ENCODE measurements around the gene MCM5. TPM values are rescaled to one million over a fixed set of nuclear protein-coding genes. Genes with fewer than 3 reads are reported as not detected.

Gene MCM5
- total RNA-seq, 1 experiment from 2014 or later = 107 TPM

DNA sequence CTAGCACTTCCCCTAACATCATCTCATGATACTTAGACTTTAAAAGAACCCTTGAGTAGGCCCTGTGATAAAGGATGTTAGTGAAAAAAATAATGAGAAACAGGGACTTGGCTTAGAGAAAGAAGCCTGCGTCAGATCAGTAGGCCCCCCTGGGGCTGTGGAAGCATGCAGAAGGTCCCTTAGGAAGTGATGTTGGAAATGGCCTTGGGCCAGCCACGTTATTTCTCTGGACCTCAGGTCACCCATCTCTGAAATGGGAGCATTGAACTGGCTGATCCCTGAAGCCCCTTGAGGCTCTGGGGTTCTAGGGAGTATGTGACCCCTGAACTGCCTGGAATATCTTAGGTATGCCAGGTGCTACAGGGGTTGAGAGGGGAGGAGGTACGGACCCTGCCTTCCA lies 40.2 kb downstream of the MCM5 start:
- no peaks in the 10 kb centered on the region for H3K27me3 ChIP-seq (replicated peaks; ENCODE audit: control insufficient read depth, insufficient read depth, low read length)
- CTCF ChIA-PET = interaction anchor here (0.6 kb wide), 1 partner anchor 136 kb away, joined by 6 read pairs; no protein-coding TSS in a partner anchor
- Mint-ChIP-seq H3K27ac (ENCODE audit: unreplicated experiment) (no peak overlapping the region), H3K4me1 (ENCODE audit: low read depth, unreplicated experiment) (no peaks in the 10 kb centered on the region), H3K36me3 (ENCODE audit: insufficient read depth, unreplicated experiment) (peaks cover 6% of the 10 kb centered on the region), H3K9me3 (ENCODE audit: unreplicated experiment) (peaks cover 11% of the 10 kb centered on the region), H3K27me3 (ENCODE audit: insufficient read depth, unreplicated experiment) (no peaks in the 10 kb centered on the region), H3K4me3 (ENCODE audit: unreplicated experiment) (no peak overlapping the region)
- H3K4me3 ChIP-seq (ENCODE audit: low read depth, low read length) = no peak overlapping the region
- POLR2A ChIA-PET = no interaction called here
- no peaks in the 10 kb centered on the region for H3K9me3 ChIP-seq
- DNase-seq = no peak
- TF ChIP-seq, protein P1, sequence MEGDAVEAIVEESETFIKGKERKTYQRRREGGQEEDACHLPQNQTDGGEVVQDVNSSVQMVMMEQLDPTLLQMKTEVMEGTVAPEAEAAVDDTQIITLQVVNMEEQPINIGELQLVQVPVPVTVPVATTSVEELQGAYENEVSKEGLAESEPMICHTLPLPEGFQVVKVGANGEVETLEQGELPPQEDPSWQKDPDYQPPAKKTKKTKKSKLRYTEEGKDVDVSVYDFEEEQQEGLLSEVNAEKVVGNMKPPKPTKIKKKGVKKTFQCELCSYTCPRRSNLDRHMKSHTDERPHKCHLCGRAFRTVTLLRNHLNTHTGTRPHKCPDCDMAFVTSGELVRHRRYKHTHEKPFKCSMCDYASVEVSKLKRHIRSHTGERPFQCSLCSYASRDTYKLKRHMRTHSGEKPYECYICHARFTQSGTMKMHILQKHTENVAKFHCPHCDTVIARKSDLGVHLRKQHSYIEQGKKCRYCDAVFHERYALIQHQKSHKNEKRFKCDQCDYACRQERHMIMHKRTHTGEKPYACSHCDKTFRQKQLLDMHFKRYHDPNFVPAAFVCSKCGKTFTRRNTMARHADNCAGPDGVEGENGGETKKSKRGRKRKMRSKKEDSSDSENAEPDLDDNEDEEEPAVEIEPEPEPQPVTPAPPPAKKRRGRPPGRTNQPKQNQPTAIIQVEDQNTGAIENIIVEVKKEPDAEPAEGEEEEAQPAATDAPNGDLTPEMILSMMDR (IDR thresholded peaks at IDR 0.05; ENCODE audit: insufficient read depth in 1 of 2, low read depth in 1 of 2, low read length in 1 of 2, severe bottlenecking in 1 of 2, unreplicated experiment in 1 of 2) = no peak
- H3K36me3 ChIP-seq (ENCODE audit: control insufficient read depth, insufficient read depth, low read length) = no peaks in the 10 kb centered on the region
- no TSS peak for BruUV-seq (replicated peaks)
- no peaks in the 10 kb centered on the region for H3K4me1 ChIP-seq
- intact Hi-C loops (cut with micrococcal nuclease; ENCODE audit: unreplicated experiment) = no loop called here

DNA sequence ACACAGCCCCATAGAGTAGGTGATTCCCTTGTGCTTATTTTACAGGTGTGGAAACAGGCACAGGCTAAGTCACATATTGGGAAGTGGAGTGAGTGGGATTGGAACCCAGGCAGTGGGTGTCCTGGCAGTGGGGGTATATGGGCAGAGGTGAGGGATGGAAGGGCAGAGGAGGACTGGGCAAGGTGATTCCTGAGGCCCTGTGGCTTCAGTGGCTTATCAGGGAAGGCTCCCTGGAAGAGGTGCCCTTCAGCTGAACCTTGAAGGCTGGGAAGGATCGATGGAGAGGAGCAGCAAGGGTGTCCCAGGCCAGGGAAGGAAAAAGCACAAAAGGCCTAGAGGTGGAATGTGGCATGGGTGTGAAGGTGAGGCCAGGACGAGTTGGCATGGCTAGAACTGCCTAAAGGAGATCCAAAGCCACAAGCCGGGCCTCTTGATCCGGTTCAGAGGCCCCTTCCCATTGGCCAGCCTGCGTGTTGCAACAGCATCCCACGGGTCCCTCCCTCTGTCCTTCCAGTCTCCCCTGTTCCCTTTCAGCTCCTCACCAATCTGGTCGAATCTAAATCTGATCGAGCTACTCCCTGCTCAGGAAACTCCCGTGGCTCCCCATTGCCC lies 41.7 kb downstream of the MCM5 start:
- CTCF ChIA-PET = no interaction called here

DNA sequence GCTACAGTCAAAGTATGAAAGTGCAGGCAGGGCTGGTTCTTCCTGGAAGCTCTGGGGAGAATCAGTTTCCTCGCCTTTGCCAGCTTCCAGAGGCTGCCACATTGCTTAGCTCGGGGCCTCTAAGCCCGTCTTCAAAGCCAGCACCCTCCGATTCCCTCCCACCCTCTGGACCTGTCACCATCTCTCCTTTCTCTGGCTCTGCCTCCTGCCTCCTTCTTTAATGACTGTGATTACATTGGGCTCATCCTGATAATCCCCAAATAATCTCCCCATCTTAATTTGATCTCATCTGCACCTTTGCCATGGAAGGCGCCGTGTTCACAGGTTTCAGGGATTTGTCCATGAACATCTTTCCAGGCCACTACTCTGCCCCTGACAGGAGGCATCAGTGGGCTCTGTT lies 42.5 kb downstream of the MCM5 start:
- CTCF ChIA-PET = interaction anchor here (0.7 kb wide), 1 partner anchor 19 kb away, joined by 6 read pairs; no protein-coding TSS in a partner anchor
- H3K36me3 ChIP-seq (ENCODE audit: control insufficient read depth, insufficient read depth, low read length) = no peaks in the 10 kb centered on the region
- 0 out of 2 replicates have a peak, but pooled peaks cover under 1% of the 10 kb centered on the region for H3K4me1 ChIP-seq
- intact Hi-C loops (cut with micrococcal nuclease; ENCODE audit: unreplicated experiment) = no loop called here
- no peak overlapping the region for H3K27ac Mint-ChIP-seq (ENCODE audit: unreplicated experiment)
- no peaks in the 10 kb centered on the region for H3K27me3 Mint-ChIP-seq (ENCODE audit: insufficient read depth, unreplicated experiment)
- peaks cover 11% of the 10 kb centered on the region for H3K9me3 Mint-ChIP-seq (ENCODE audit: unreplicated experiment)
- H3K4me1 Mint-ChIP-seq (ENCODE audit: low read depth, unreplicated experiment) = no peaks in the 10 kb centered on the region
- H3K4me3 ChIP-seq (ENCODE audit: low read depth, low read length) = no peak overlapping the region
- DNase-seq = no peak
- H3K4me3 Mint-ChIP-seq (ENCODE audit: unreplicated experiment) = no peak overlapping the region
- H3K36me3 Mint-ChIP-seq (ENCODE audit: insufficient read depth, unreplicated experiment) = no peaks in the 10 kb centered on the region
- POLR2A ChIA-PET = no interaction called here
- no peaks in the 10 kb centered on the region for H3K9me3 ChIP-seq
- TF ChIP-seq, protein P1 (IDR thresholded peaks at IDR 0.05; ENCODE audit: insufficient read depth in 1 of 2, low read depth in 1 of 2, low read length in 1 of 2, severe bottlenecking in 1 of 2, unreplicated experiment in 1 of 2) = no peak
- BruUV-seq (replicated peaks) = no TSS peak
- H3K27me3 ChIP-seq (replicated peaks; ENCODE audit: control insufficient read depth, insufficient read depth, low read length) = no peaks in the 10 kb centered on the region

More for the DNA sequence above, 41.7 kb downstream of the MCM5 start:
- Histone ChIP-seq H3K4me3 (ENCODE audit: low read depth, low read length) (no peak overlapping the region), H3K4me1 (no peaks in the 10 kb centered on the region), H3K9me3 (no peaks in the 10 kb centered on the region), H3K36me3 (ENCODE audit: control insufficient read depth, insufficient read depth, low read length) (no peaks in the 10 kb centered on the region), H3K27me3 (replicated peaks; ENCODE audit: control insufficient read depth, insufficient read depth, low read length) (no peaks in the 10 kb centered on the region)
- DNase-seq = no peak
- intact Hi-C loops (cut with micrococcal nuclease; ENCODE audit: unreplicated experiment) = no loop called here
- Mint-ChIP-seq H3K9me3 (ENCODE audit: unreplicated experiment) (peaks cover 11% of the 10 kb centered on the region), H3K4me1 (ENCODE audit: low read depth, unreplicated experiment) (no peaks in the 10 kb centered on the region), H3K27ac (ENCODE audit: unreplicated experiment) (no peak overlapping the region), H3K27me3 (ENCODE audit: insufficient read depth, unreplicated experiment) (no peaks in the 10 kb centered on the region), H3K36me3 (ENCODE audit: insufficient read depth, unreplicated experiment) (no peaks in the 10 kb centered on the region), H3K4me3 (ENCODE audit: unreplicated experiment) (no peak overlapping the region)
- POLR2A ChIA-PET = no interaction called here
- BruUV-seq (replicated peaks) = no TSS peak
- TF ChIP-seq, protein P1 (IDR thresholded peaks at IDR 0.05; ENCODE audit: insufficient read depth in 1 of 2, low read depth in 1 of 2, low read length in 1 of 2, severe bottlenecking in 1 of 2, unreplicated experiment in 1 of 2) = no peak
